Psoas muscle (tissue), 8 donors: ENCODE data around the gene CAVIN2. TPM values are rescaled to one million over a fixed set of nuclear protein-coding genes. Genes with fewer than 3 reads are reported as not detected.

Source experiments
- ATAC-seq, 4 donors: fragments of 200-7000 bp; cut with Tn5 transposase; one replicate each; pipeline ENCODE4 v1.9.1; 2020; ENCODE audit warnings: moderate library complexity in 3 of 4, mild to moderate bottlenecking in 2 of 4
- DNase-seq, 2 donors: peaks; one replicate each; pipeline ENCODE4 v3.0.0-alpha.2; 2020
- H3K27ac ChIP-seq: fragments of 200-600 bp; one replicate; pipeline ENCODE4 v1.8.0; 2022
- H3K27me3 ChIP-seq, 3 donors: fragments of 200-600 bp in 1 of 3; one replicate each; pipeline versions ENCODE4 v1.6.1 to v1.8.0; 2013 to 2022; ENCODE audit warnings: low read length in 2 of 3, mild to moderate bottlenecking in 2 of 3, moderate library complexity in 1 of 3; ENCODE audit not compliant: insufficient read depth in 3 of 3
- H3K36me3 ChIP-seq, 2 donors: fragments of 200-600 bp in 1 of 2; one replicate each; pipeline versions ENCODE4 v1.6.1 to v1.8.0; 2013 to 2022; ENCODE audit warnings: low read depth in 1 of 2, mild to moderate bottlenecking in 1 of 2, moderate library complexity in 1 of 2; ENCODE audit not compliant: insufficient read depth in 1 of 2
- H3K4me1 ChIP-seq: fragments of 200-600 bp; one replicate; pipeline ENCODE4 v1.8.0; 2022
- H3K4me3 ChIP-seq: fragments of 200-600 bp; one replicate; pipeline ENCODE4 v1.8.0; 2022; ENCODE audit warnings: mild to moderate bottlenecking
- H3K9me3 ChIP-seq: fragments of 200-600 bp; one replicate; pipeline ENCODE4 v1.8.0; 2022
- WGBS, 3 donors: extraction: QIAGEN DNeasy Blood & Tissue Kit; methylation state at CpG; one replicate each; pipeline versions ENCODE4 v1.1.6 to v1.1.7; 2013; 5-methylcytosine and 5-hydroxymethylcytosine counted together
- intact Hi-C, 2 donors: fragments of 100-400 bp; cut with DNase I; formaldehyde crosslinking; loops; one replicate each; pipeline versions ENCODE4 v1.11.0 to v1.14.2; 2022
- polyA plus RNA-seq, 3 donors: library from polyadenylated mRNA; stranded (reverse); fragments of 200-250 nt; gene quantifications; one replicate each; pipeline ENCODE4 v1.2.3, GENCODE V29; 2013
- total RNA-seq, 4 donors: library from RNA; stranded (reverse); fragmentation: NEBNext Ultra II Directional in 2 of 4; extraction: Animal tissue kit (Norgen Biotek cat#: 25700) in 2 of 4; gene quantifications; one replicate each; pipeline versions ENCODE4 v1.2.1 to v1.2.4, GENCODE V29; 2021 to 2023
- TF ChIP-seq, protein P1 (sequence below): fragments of 200-600 bp; IDR thresholded peaks from one replicate; pipeline ENCODE4 v1.8.0; 2022; ENCODE audit warnings: antibody characterized with exemption
- donor health status: healthy with polysubstance abuse.
- donor health status: DM: no; HTN: no; CAD: no; lungs with moderate emphysema.
- donor health status: Bipolar disorder and iron deficiency.
- donor health status: healthy.
- donor health status: DM: yes; HTN: yes; CAD: no.
- donor health status: DM: no; HTN: no; CAD: no.
- donor health status: DM: no; HTN: no; CAD: no.
- donor health status: DM: yes; HTN: yes; CAD: no.

The CAVIN2 gene
- total and polyA plus RNA-seq, 7 donors = 15.9 to 38.7 (median 25.5) TPM

DNA sequence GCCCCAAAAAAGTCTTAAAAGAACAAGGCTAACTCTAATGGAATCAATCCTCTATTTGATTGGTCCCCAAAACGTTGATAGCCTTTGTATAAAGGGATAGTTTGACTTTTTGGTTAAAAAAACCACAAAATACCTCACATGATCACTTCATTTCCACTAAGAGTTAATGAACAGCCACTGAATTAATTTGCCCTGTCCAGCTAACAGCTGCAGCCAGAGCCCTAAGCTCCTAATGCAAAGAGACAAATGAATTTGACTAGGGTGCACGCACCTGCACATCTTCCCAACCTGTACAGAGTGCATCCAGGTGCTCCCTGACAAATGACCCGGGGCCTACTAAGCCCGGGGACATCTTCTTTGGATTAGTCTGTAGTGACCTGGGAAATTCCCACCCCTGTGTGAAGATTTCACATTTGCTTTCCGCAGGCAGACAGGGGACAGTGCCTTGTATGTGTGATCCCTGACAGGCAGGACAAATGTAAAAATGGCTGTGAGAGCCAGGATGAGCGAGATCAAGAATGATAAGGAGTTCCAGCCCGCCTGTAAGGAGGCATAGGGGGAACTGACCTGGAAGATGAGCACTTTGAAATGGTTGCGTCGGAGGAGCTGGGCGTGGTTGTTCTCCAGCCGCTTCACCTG lies 893 bp downstream of the CAVIN2 start:
- 13 to 21% (median 18%) methylated on average over 11 of the region's 11 CpGs for WGBS, 3 donors
- no peaks in the 10 kb centered on the region for H3K9me3 ChIP-seq
- H3K27me3 ChIP-seq = no peaks in the 10 kb centered on the region
- TF ChIP-seq, protein P1, sequence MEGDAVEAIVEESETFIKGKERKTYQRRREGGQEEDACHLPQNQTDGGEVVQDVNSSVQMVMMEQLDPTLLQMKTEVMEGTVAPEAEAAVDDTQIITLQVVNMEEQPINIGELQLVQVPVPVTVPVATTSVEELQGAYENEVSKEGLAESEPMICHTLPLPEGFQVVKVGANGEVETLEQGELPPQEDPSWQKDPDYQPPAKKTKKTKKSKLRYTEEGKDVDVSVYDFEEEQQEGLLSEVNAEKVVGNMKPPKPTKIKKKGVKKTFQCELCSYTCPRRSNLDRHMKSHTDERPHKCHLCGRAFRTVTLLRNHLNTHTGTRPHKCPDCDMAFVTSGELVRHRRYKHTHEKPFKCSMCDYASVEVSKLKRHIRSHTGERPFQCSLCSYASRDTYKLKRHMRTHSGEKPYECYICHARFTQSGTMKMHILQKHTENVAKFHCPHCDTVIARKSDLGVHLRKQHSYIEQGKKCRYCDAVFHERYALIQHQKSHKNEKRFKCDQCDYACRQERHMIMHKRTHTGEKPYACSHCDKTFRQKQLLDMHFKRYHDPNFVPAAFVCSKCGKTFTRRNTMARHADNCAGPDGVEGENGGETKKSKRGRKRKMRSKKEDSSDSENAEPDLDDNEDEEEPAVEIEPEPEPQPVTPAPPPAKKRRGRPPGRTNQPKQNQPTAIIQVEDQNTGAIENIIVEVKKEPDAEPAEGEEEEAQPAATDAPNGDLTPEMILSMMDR = no peak
- H3K4me3 ChIP-seq = peak overlapping the region; percentile 66
- peak in 2 of 4 donors; percentile 15 to 19 for ATAC-seq
- H3K4me1 ChIP-seq = peaks cover 8% of the 10 kb centered on the region
- peak overlapping the region; percentile 56 for H3K27ac ChIP-seq
- no peaks in the 10 kb centered on the region for H3K36me3 ChIP-seq
- intact Hi-C loops = loop anchor here in 1 of 2 donors (10.0 kb wide), 1 partner anchor 149 kb away; no protein-coding TSS in a partner anchor
- DNase-seq = no peak

DNA sequence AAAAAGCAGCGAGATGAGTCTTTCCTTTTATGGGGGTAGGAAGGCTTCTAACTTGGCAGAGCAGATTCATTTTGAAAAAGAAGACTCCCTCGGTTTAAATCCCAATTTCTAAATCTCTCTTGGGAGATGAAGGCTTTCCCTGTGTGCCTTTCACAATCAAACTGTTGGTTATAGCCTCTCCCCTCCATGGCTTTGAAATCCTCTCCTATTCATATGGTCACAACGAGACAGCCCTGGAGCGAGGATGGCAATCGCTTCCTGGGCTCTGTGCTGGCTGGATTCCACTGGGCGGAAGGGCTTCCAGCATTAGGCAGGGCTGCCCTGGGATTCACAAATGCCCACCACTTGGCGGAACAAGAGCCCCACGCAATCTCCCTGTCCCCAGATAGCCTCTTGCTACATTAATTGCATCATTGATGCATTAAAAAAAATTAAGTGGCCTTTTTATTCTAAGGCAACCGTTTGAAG lies 1.6 kb downstream of the CAVIN2 start:
- Histone ChIP-seq H3K27me3 (no peaks in the 10 kb centered on the region), H3K9me3 (no peaks in the 10 kb centered on the region), H3K27ac (peak overlapping the region; percentile 56), H3K4me1 (peaks cover 8% of the 10 kb centered on the region), H3K4me3 (peak overlapping the region; percentile 66), H3K36me3 (no peaks in the 10 kb centered on the region)
- intact Hi-C loops = loop anchor here in 1 of 2 donors (10.0 kb wide), 1 partner anchor 150 kb away; no protein-coding TSS in a partner anchor
- peak in 3 of 4 donors; percentile 32 to 48 (median 40) for ATAC-seq
- DNase-seq = peak; percentile 31 to 59
- TF ChIP-seq, protein P1 = no peak
- WGBS, 3 donors = 10 to 19% (median 17%) methylated on average over 9 of the region's 9 CpGs

DNA sequence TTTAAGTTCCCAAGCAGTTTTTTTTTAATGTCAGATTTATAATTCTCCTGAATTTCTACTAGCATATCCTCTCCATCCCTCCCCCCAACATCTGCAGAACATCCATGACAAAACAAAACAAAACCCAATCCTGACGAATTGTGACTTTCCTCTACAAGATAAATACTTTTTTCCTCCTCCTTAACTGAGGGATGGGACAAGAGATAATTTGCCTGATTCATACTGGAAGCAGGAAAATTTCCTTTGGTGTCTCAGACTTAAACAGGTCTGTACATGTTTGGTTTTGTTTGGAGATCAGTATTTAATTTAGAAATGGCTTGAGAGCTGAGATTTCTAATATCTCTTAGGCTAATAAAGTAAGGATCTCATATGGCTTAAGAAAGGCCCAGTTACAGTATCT lies 2.2 kb downstream of the CAVIN2 start:
- Histone ChIP-seq H3K36me3 (no peaks in the 10 kb centered on the region), H3K4me1 (peaks cover 8% of the 10 kb centered on the region), H3K27me3 (no peaks in the 10 kb centered on the region), H3K4me3 (peak overlapping the region; percentile 66), H3K9me3 (no peaks in the 10 kb centered on the region), H3K27ac (no peak overlapping the region)
- ATAC-seq (no peak), DNase-seq (no peak)
- 16 to 50% (median 18%) methylated on average over 1 of the region's 1 CpG for WGBS, 3 donors
- intact Hi-C loops = loop anchor here in 1 of 2 donors (10.0 kb wide), 1 partner anchor 150 kb away; no protein-coding TSS in a partner anchor
- TF ChIP-seq, protein P1 = no peak

DNA sequence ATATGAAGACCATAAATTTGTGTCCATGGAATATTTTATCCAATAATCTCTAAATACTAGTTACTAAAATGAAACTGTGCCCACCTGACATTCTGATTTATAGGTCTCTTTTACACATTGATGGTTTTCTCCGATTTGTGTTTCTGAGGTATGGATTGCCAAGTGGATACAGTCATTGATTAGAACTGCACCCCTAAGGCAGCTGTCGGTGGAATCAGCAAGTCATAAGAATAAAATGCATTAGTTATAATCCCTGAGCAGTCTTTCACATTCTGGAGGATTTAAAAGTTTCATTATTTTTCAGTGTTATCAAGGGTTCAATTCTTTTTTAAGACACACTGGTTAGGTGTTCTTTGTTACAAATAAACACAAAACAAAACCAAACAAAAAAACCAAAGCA lies 6.0 kb downstream of the CAVIN2 start:
- peaks cover 0 to 2% of the 10 kb centered on the region in 2 donors for H3K36me3 ChIP-seq
- DNase-seq (no peak), ATAC-seq (no peak)
- H3K4me3 ChIP-seq = peak overlapping the region; percentile 23
- TF ChIP-seq, protein P1 = no peak
- peaks cover 2% of the 10 kb centered on the region for H3K4me1 ChIP-seq
- 22 to 43% (median 28%) methylated on average over 2 of the region's 2 CpGs for WGBS, 3 donors
- no peaks in the 10 kb centered on the region for H3K9me3 ChIP-seq
- no peak overlapping the region for H3K27ac ChIP-seq
- intact Hi-C loops = loop anchor here in 1 of 2 donors (10.0 kb wide), 1 partner anchor 154 kb away; no protein-coding TSS in a partner anchor
- H3K27me3 ChIP-seq = no peaks in the 10 kb centered on the region
